ENCODE data around the gene NBPF3. TPM values are rescaled to one million over a fixed set of nuclear protein-coding genes. Genes with fewer than 3 reads are reported as not detected.
"Not testable (repeated sequence)": the region's sequence is repeated elsewhere in the genome, so short reads cannot be mapped to it uniquely, and the experiment has no call there.

Gene NBPF3
- total RNA-seq, 1 experiment from 2014 or later = 15.8 TPM

GRCh38 chr1:21430875-21431274 is 9.1 kb upstream of the NBPF3 start:
- H3K79me1 ChIP-seq (ENCODE audit: insufficient read depth, low read depth, low read length, poor library complexity, severe bottlenecking); H4K5ac ChIP-seq (ENCODE audit: insufficient read length, low read depth, low read length); H3K27ac ChIP-seq (ENCODE audit: insufficient read length, low read depth, low read length); H2BK20ac ChIP-seq (ENCODE audit: low read depth, low read length, poor library complexity, severe bottlenecking); H3K4me2 ChIP-seq (ENCODE audit: insufficient read depth, insufficient read length, low read length); H3K27me3 ChIP-seq (ENCODE audit: insufficient read depth, low read length); H3T11ph ChIP-seq (ENCODE audit: low read length); H3K36me3 Mint-ChIP-seq (ENCODE audit: insufficient read depth in 1 of 3, low read depth in 3 of 3); H3K9ac ChIP-seq (ENCODE audit: extremely low read depth, insufficient read length, low read length); H3K27ac Mint-ChIP-seq; H2BK12ac ChIP-seq (ENCODE audit: insufficient read length, low read depth, low read length); H3K4me1 Mint-ChIP-seq; H4K20me1 ChIP-seq (ENCODE audit: control insufficient read depth, insufficient read depth, insufficient read length); H3K9me3 ChIP-seq (ENCODE audit: control insufficient read depth, low read depth, low read length); DNase-seq; H2BK120ac ChIP-seq (ENCODE audit: low read depth, low read length, poor library complexity, severe bottlenecking); H2BK5ac ChIP-seq (ENCODE audit: insufficient read length, low read length); H3K9me3 Mint-ChIP-seq; H3K56ac ChIP-seq (ENCODE audit: insufficient read length, low read depth, low read length); H3K23me2 ChIP-seq (ENCODE audit: insufficient read length, low read depth, low read length, poor library complexity, severe bottlenecking); H3K14ac ChIP-seq (ENCODE audit: insufficient read depth, low read length); H2AK5ac ChIP-seq (ENCODE audit: insufficient read length, low read length); H3K79me2 ChIP-seq (ENCODE audit: insufficient read depth, low read length); H4K91ac ChIP-seq (ENCODE audit: insufficient read length, low read depth, low read length); H3K23ac ChIP-seq (ENCODE audit: insufficient read length, low read depth, low read length); H4K8ac ChIP-seq (replicated peaks; ENCODE audit: insufficient read length, low read depth, low read length); H3K4me1 ChIP-seq (ENCODE audit: insufficient read depth, low read length); H2BK15ac ChIP-seq (ENCODE audit: low read depth, low read length); H3K4ac ChIP-seq (ENCODE audit: low read depth, low read length); H3K18ac ChIP-seq (ENCODE audit: insufficient read length, low read depth, low read length); H2AFZ ChIP-seq (ENCODE audit: low read length); H3K4me3 Mint-ChIP-seq: not testable (repeated sequence)
- peaks cover 59% of the 10 kb centered on the region for H3K27me3 Mint-ChIP-seq (ENCODE audit: low read depth)
- WGBS (ENCODE audit: extremely low coverage, insufficient read length, low lambda C conversion rate) = no CpG with 5 or more reads among the region's 6 CpGs

Measured in H9 (cell line).